Common myeloid progenitor, CD34-positive (primary cell): ENCODE data around the gene OCRL.

Experiments
- CTCF ChIA-PET: fragments of 350-600 bp; sonication (Branson Sonifier 250); formaldehyde crosslinking; loops from one replicate; lab custom pipeline; 2021; ENCODE audit warnings: antibody characterized with exemption; lab: Charles Lee
- POLR2A ChIA-PET: fragments of 350-600 bp; sonication (Branson Sonifier 250); formaldehyde crosslinking; loops from one replicate; lab custom pipeline; 2021; ENCODE audit warnings: antibody characterized with exemption; lab: Charles Lee
- DNase-seq, 3 donors: peaks; one replicate each; pipeline versions ENCODE4 v3.0.0 to v3.0.0-alpha.2; 2013
- H3K27ac ChIP-seq, 2 experiments: 1 replicate in 1 of 2; 2 replicates in 1 of 2; pipeline ENCODE4 v1.7.0; 2013; ENCODE audit warnings: inconsistent platforms in 2 of 2, low read length in 2 of 2, mild to moderate bottlenecking in 2 of 2, low read depth in 1 of 2, moderate library complexity in 1 of 2; ENCODE audit not compliant: severe bottlenecking in 2 of 2, insufficient read depth in 1 of 2, poor library complexity in 1 of 2
- H3K27me3 ChIP-seq, 5 experiments: replicated peaks in 2 of 5; 1 replicate in 3 of 5; 2 replicates in 2 of 5; pipeline versions ENCODE4 v1.6.1 to v1.7.0; 2013; ENCODE audit warnings: low read length in 4 of 5, mild to moderate bottlenecking in 2 of 5, moderate library complexity in 2 of 5, inconsistent platforms in 1 of 5; ENCODE audit not compliant: insufficient read depth in 5 of 5, control insufficient read depth in 4 of 5
- H3K36me3 ChIP-seq, 4 experiments: 1 replicate in 2 of 4; 2 replicates in 2 of 4; pipeline versions ENCODE4 v1.6.1 to v1.7.0; 2013; ENCODE audit warnings: low read length in 3 of 4, control low read depth in 1 of 4, mild to moderate bottlenecking in 1 of 4; ENCODE audit not compliant: control insufficient read depth in 4 of 4, insufficient read depth in 4 of 4
- H3K4me1 ChIP-seq, 4 experiments: 1 replicate in 3 of 4; 2 replicates in 1 of 4; pipeline versions ENCODE4 v1.6.1 to v1.7.1; 2013; ENCODE audit warnings: low read length in 3 of 4, mild to moderate bottlenecking in 3 of 4, control low read depth in 1 of 4, inconsistent platforms in 1 of 4, moderate library complexity in 1 of 4; ENCODE audit not compliant: control insufficient read depth in 4 of 4, insufficient read depth in 4 of 4; ENCODE audit errors: control extremely low read depth in 1 of 4
- H3K4me3 ChIP-seq, 7 experiments: 1 replicate in 4 of 7; 2 replicates in 3 of 7; pipeline versions ENCODE4 v1.5.1 to v1.7.0; 2013; ENCODE audit warnings: mild to moderate bottlenecking in 7 of 7, low read length in 6 of 7, moderate library complexity in 6 of 7, inconsistent platforms in 2 of 7, low read depth in 2 of 7, control low read depth in 1 of 7; ENCODE audit not compliant: insufficient read depth in 4 of 7, control insufficient read depth in 1 of 7; ENCODE audit errors: extremely low read depth in 1 of 7
- H3K9me3 ChIP-seq, 5 experiments: 1 replicate in 4 of 5; 2 replicates in 1 of 5; pipeline versions ENCODE4 v1.6.1 to v1.7.1; 2013; ENCODE audit warnings: low read length in 4 of 5, mild to moderate bottlenecking in 2 of 5, inconsistent platforms in 1 of 5, low read depth in 1 of 5, moderate library complexity in 1 of 5; ENCODE audit not compliant: control insufficient read depth in 4 of 5, insufficient read depth in 2 of 5; ENCODE audit errors: control extremely low read depth in 1 of 5
- WGBS: methylation state at CpG from one replicate; pipeline ENCODE4 v1.1.5; 2013; ENCODE audit not compliant: insufficient coverage; 5-methylcytosine and 5-hydroxymethylcytosine counted together

The OCRL gene

GRCh38 chrX:129593137-129593536 lies 53.1 kb downstream of the OCRL start:
- H3K36me3 ChIP-seq: peaks cover 0 to 55% (median 17%) of the 10 kb centered on the region in 4 experiments
- H3K4me1 ChIP-seq: no peaks in the 10 kb centered on the region
- no peak overlapping the region for H3K4me3 ChIP-seq
- no peaks in the 10 kb centered on the region for H3K9me3 ChIP-seq
- H3K27ac ChIP-seq: no peak overlapping the region
- ChIA-PET CTCF (interaction anchor here (1.9 kb wide), 1 partner anchor 8 kb away, joined by 7 read pairs; no protein-coding TSS in a partner anchor), POLR2A (no interaction called here)
- no peaks in the 10 kb centered on the region for H3K27me3 ChIP-seq
- DNase-seq: no peak

DNA sequence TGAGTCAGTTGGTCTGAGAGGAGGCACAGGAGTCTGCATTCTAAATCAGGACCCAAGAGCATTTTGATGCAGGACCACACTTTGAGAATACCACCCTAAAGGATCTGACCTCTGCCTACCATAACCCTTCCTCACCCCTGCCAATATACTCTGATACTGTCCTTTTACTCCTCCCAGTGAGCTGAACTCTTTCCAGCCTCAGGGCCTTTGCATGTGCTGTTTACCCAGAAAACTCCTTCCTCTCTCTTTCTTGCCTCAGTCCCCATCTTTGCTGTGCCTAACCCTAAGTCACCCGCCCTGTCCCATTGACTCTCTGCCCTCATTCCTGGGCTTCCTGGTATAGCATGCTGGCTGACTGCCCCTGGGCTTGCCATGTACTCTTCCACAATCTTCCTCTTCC lies 54.7 kb downstream of the OCRL start:
- Histone ChIP-seq H3K27me3 (no peaks in the 10 kb centered on the region), H3K27ac (no peak overlapping the region), H3K36me3 (peaks cover 0 to 38% (median 9%) of the 10 kb centered on the region in 4 experiments), H3K4me1 (no peaks in the 10 kb centered on the region), H3K4me3 (no peak overlapping the region), H3K9me3 (no peaks in the 10 kb centered on the region)
- WGBS: 100% methylated on average over 1 of the region's 1 CpG
- CTCF ChIA-PET: interaction anchor here (1.4 kb wide), 1 partner anchor 15 kb away, joined by 3 read pairs; no protein-coding TSS in a partner anchor
- no peak for DNase-seq
- POLR2A ChIA-PET: no interaction called here

GRCh38 chrX:129596077-129596476 lies 56.0 kb downstream of the OCRL start:
- no peak for DNase-seq
- Histone ChIP-seq H3K27ac (no peak overlapping the region), H3K9me3 (no peaks in the 10 kb centered on the region), H3K4me1 (no peaks in the 10 kb centered on the region), H3K27me3 (no peaks in the 10 kb centered on the region), H3K36me3 (peaks cover 0 to 26% (median 6%) of the 10 kb centered on the region in 4 experiments), H3K4me3 (no peak overlapping the region)
- ChIA-PET CTCF (interaction anchor here (0.7 kb wide), 1 partner anchor 330 kb away, joined by 3 read pairs; no protein-coding TSS in a partner anchor), POLR2A (no interaction called here)
- 75% methylated on average over 4 of the region's 5 CpGs for WGBS

- 77% methylated on average over 5 of the region's 5 CpGs for WGBS
- CTCF ChIA-PET: no interaction called here
- no peak for DNase-seq
Measured at GRCh38 chrX:129597905-129598304, 57.8 kb downstream of the OCRL start.

DNA sequence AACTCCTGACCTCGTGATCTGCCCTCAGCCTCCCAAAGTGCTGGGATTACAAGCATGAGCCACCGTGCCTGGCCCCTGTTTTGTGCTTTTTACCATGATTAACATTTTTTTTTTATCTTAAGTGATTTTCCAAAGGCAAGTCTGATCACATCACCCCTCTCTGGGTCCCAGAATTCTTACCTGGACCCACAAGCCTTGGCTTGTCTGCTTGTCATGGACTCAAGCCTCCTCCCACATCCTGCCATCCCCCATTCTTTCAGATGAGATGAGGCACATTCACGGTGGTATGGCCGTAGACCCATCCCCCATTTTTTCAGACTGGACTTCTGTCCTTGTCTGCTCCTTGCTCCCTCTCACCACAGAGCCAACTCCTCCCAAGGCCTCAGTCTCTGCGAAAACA lies 59.4 kb downstream of the OCRL start:
- 81% methylated on average over 5 of the region's 5 CpGs for WGBS
- H3K9me3 ChIP-seq: no peaks in the 10 kb centered on the region
- H3K27me3 ChIP-seq: no peaks in the 10 kb centered on the region
- DNase-seq: no peak
- peaks cover 0 to 10% (median 6%) of the 10 kb centered on the region in 4 experiments for H3K4me1 ChIP-seq
- H3K27ac ChIP-seq: no peak overlapping the region
- H3K36me3 ChIP-seq: peaks cover 0 to 15% (median 2%) of the 10 kb centered on the region in 4 experiments
- H3K4me3 ChIP-seq: no peak overlapping the region
- POLR2A ChIA-PET: no interaction called here
- CTCF ChIA-PET: interaction anchor here (0.7 to 1.3 kb wide), 2 partner anchors 321 to 326 kb away, joined by 3 to 4 read pairs; no protein-coding TSS in a partner anchor

More at GRCh38 chrX:129597905-129598304, 57.8 kb downstream of the OCRL start:
- Histone ChIP-seq H3K36me3 (peaks cover 0 to 22% (median 4%) of the 10 kb centered on the region in 4 experiments), H3K27ac (no peak overlapping the region), H3K27me3 (no peaks in the 10 kb centered on the region), H3K4me3 (no peak overlapping the region), H3K4me1 (no peaks in the 10 kb centered on the region), H3K9me3 (no peaks in the 10 kb centered on the region)
- POLR2A ChIA-PET: no interaction called here

DNA sequence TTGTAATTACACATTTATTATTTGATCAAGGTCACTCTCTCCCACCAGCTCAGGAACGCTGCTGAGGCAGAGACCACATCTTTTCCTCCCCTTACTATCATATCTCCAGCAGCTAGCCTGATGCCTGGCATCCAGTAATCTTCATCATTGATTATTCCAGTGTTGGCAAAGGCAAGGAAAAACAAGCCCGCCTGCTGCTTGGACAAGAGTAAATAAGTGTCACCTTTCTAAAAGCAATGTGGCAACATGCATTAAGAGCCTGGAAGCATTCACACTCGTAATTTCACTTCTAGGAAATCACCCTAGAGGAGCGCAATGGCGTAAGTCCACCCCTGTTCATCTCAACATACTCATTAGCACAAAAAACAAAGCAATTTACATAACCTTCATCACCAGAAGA lies 59.9 kb downstream of the OCRL start:
- H3K4me1 ChIP-seq: peaks cover 0 to 14% (median 11%) of the 10 kb centered on the region in 4 experiments
- H3K27me3 ChIP-seq: no peaks in the 10 kb centered on the region
- H3K36me3 ChIP-seq: peaks cover 0 to 10% (median under 1%) of the 10 kb centered on the region in 4 experiments
- no peak for DNase-seq
- no peak overlapping the region for H3K27ac ChIP-seq
- H3K9me3 ChIP-seq: no peaks in the 10 kb centered on the region
- CTCF ChIA-PET: no interaction called here
- WGBS: 66% methylated on average over 3 of the region's 5 CpGs
- POLR2A ChIA-PET: no interaction called here
- H3K4me3 ChIP-seq: no peak overlapping the region

GRCh38 chrX:129600981-129601424 lies 60.9 kb downstream of the OCRL start:
- H3K9me3 ChIP-seq: no peaks in the 10 kb centered on the region
- CTCF ChIA-PET: interaction anchor here (0.6 to 2.4 kb wide), 4 partner anchors 9 to 427 kb away, joined by 3 to 8 read pairs (median 6); no protein-coding TSS in a partner anchor
- peak in 2 of 3 donors; percentile 50 to 56 for DNase-seq
- no peak overlapping the region for H3K27ac ChIP-seq
- POLR2A ChIA-PET: no interaction called here
- WGBS: 70% methylated on average over 8 of the region's 11 CpGs
- H3K4me3 ChIP-seq: no peak overlapping the region
- peaks cover 0 to 14% (median 12%) of the 10 kb centered on the region in 4 experiments for H3K4me1 ChIP-seq
- no peaks in the 10 kb centered on the region for H3K27me3 ChIP-seq
- peaks cover 0 to 3% (median under 1%) of the 10 kb centered on the region in 4 experiments for H3K36me3 ChIP-seq
